ENCODE data around the gene KAT5.
A peak's percentile ranks its signal among the peaks of the same experiment; 100 is the strongest.

DNA sequence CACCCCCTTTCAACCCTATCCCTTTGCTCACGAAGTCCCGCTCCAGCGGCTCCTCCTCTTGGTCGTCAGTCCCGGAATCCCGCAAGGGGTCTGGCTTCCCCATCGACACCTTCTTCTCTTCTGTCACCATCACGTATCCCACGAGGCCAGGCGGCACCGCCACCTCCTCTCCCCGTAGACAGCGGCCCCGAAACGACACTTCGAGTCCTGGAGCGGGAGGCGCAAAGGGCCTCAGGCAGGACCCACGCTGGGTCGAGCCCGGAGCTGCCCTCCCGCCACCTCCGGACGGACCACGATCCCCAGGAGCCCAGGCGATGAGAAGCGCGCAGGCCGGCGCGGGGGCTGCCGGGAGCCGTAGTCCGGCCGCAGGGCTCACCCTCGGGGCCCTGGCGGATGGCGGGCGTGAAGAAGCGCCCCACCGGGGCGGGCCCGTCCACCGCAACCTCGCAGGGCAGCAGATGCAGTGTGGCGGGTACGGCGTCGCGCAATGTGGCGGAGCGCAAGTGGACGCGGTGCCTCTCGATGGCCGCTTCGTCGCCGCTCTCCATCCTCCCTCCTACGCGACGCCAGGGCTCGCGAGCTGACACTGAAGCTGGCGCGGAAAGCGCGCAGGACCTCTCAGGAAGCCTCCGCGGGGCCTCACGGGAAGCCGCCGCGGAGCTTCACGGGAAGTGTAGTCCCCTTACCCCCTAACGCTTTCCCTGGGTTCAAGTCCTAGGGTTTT is 8.3 kb downstream of the KAT5 start, which contains the start of gene RNASEH2C:
- TF ChIP-seq POLR2A (IDR thresholded peaks at IDR 0.05): peak in 2 of 4 donors; percentile 77 to 88
- TF ChIP-seq, protein P1, sequence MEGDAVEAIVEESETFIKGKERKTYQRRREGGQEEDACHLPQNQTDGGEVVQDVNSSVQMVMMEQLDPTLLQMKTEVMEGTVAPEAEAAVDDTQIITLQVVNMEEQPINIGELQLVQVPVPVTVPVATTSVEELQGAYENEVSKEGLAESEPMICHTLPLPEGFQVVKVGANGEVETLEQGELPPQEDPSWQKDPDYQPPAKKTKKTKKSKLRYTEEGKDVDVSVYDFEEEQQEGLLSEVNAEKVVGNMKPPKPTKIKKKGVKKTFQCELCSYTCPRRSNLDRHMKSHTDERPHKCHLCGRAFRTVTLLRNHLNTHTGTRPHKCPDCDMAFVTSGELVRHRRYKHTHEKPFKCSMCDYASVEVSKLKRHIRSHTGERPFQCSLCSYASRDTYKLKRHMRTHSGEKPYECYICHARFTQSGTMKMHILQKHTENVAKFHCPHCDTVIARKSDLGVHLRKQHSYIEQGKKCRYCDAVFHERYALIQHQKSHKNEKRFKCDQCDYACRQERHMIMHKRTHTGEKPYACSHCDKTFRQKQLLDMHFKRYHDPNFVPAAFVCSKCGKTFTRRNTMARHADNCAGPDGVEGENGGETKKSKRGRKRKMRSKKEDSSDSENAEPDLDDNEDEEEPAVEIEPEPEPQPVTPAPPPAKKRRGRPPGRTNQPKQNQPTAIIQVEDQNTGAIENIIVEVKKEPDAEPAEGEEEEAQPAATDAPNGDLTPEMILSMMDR (IDR thresholded peaks at IDR 0.05): peak in 5 of 6 experiments; percentile 9 to 62 (median 30)
- TF ChIP-seq POLR2AphosphoS5 (IDR thresholded peaks at IDR 0.05): peak; percentile 67 to 89
